ENCODE data around the gene CCDC170.

The CCDC170 gene

GRCh38 chr6:151616600-151616999 is 122.8 kb downstream of the CCDC170 start:
- DNase-seq (ENCODE audit: low read depth in 2 of 3, low spot score in 1 of 3) = no peak

- no peak for DNase-seq (ENCODE audit: low read depth in 2 of 3, low spot score in 1 of 3)
Measured at GRCh38 chr6:151617539-151617938, 123.7 kb downstream of the CCDC170 start.

GRCh38 chr6:151618717-151619116 is 124.9 kb downstream of the CCDC170 start:
- no peak for DNase-seq (ENCODE audit: low read depth in 2 of 3, low spot score in 1 of 3)

- DNase-seq (ENCODE audit: low read depth in 2 of 3, low spot score in 1 of 3) = no peak
Measured at GRCh38 chr6:151620179-151620578, 126.4 kb downstream of the CCDC170 start.

GRCh38 chr6:151624071-151624470 is 130.3 kb downstream of the CCDC170 start:
- no peak for DNase-seq (ENCODE audit: low read depth in 2 of 3, low spot score in 1 of 3)

- no peak for DNase-seq (ENCODE audit: low read depth in 2 of 3, low spot score in 1 of 3)
Measured at GRCh38 chr6:151624481-151624880, 130.7 kb downstream of the CCDC170 start.

GRCh38 chr6:151624900-151625536 is 131.2 kb downstream of the CCDC170 start:
- no peak for DNase-seq (ENCODE audit: low read depth in 2 of 3, low spot score in 1 of 3)

GRCh38 chr6:151627689-151628444 is 134.1 kb downstream of the CCDC170 start:
- peak in 1 of 3 donors; percentile 3 for DNase-seq (ENCODE audit: low read depth in 2 of 3, low spot score in 1 of 3)

GRCh38 chr6:151629791-151630190 is 136.0 kb downstream of the CCDC170 start:
- DNase-seq (ENCODE audit: low read depth in 2 of 3, low spot score in 1 of 3) = no peak

- DNase-seq (ENCODE audit: low read depth in 2 of 3, low spot score in 1 of 3) = no peak
Measured at GRCh38 chr6:151630387-151630786, 136.6 kb downstream of the CCDC170 start.

GRCh38 chr6:151630991-151631655 is 137.3 kb downstream of the CCDC170 start:
- no peak for DNase-seq (ENCODE audit: low read depth in 2 of 3, low spot score in 1 of 3)

- DNase-seq (ENCODE audit: low read depth in 2 of 3, low spot score in 1 of 3) = no peak
Measured at GRCh38 chr6:151632415-151632987, 138.7 kb downstream of the CCDC170 start.

GRCh38 chr6:151633526-151634335 is 139.9 kb downstream of the CCDC170 start:
- no peak for DNase-seq (ENCODE audit: low read depth in 2 of 3, low spot score in 1 of 3)

GRCh38 chr6:151634336-151634720 is 140.5 kb downstream of the CCDC170 start:
- DNase-seq (ENCODE audit: low read depth in 2 of 3, low spot score in 1 of 3) = no peak

- no peak for DNase-seq (ENCODE audit: low read depth in 2 of 3, low spot score in 1 of 3)
Measured at GRCh38 chr6:151635741-151636140, 141.9 kb downstream of the CCDC170 start.

GRCh38 chr6:151637814-151638213 is 144.0 kb downstream of the CCDC170 start:
- DNase-seq (ENCODE audit: low read depth in 2 of 3, low spot score in 1 of 3) = no peak

GRCh38 chr6:151639750-151640149 is 145.9 kb downstream of the CCDC170 start:
- no peak for DNase-seq (ENCODE audit: low read depth in 2 of 3, low spot score in 1 of 3)

GRCh38 chr6:151641028-151641427 is 147.2 kb downstream of the CCDC170 start:
- DNase-seq (ENCODE audit: low read depth in 2 of 3, low spot score in 1 of 3) = no peak

GRCh38 chr6:151647976-151648639 is 154.3 kb downstream of the CCDC170 start:
- peak in 2 of 3 donors; percentile 5 to 12 for DNase-seq (ENCODE audit: low read depth in 2 of 3, low spot score in 1 of 3)

- DNase-seq (ENCODE audit: low read depth in 2 of 3, low spot score in 1 of 3) = no peak
Measured at GRCh38 chr6:151649835-151650234, 156.0 kb downstream of the CCDC170 start.

Measured in stimulated activated CD4-positive, alpha-beta T cell treated with anti-CD3 and anti-CD28 coated beads, Interleukin-12 subunit alpha, Interleukin-12 subunit beta, amount 100 ng/mL, for 48 hours (primary cell).